Measurements from ENCODE around the gene LRBA.
"Not testable (repeated sequence)": the region's sequence is repeated elsewhere in the genome, so short reads cannot be mapped to it uniquely, and the experiment has no call there.

The LRBA gene

GRCh38 chr4:150386415-150386814, 628.7 kb downstream of the LRBA start:
- DNase-seq: not testable (repeated sequence)

- no peak for DNase-seq
These were observed 629.5 kb downstream of the LRBA start for GRCh38 chr4:150385606-150386005.

GRCh38 chr4:150384249-150384648, 630.8 kb downstream of the LRBA start:
- DNase-seq: no peak

- no peak for DNase-seq
These were observed 633.1 kb downstream of the LRBA start for GRCh38 chr4:150382028-150382427.

GRCh38 chr4:150381609-150382008, 633.5 kb downstream of the LRBA start:
- no peak for DNase-seq

- no peak for DNase-seq
These were observed 634.0 kb downstream of the LRBA start for GRCh38 chr4:150381036-150381435.

GRCh38 chr4:150379454-150379853, 635.6 kb downstream of the LRBA start:
- DNase-seq: no peak

GRCh38 chr4:150375025-150375424, 640.1 kb downstream of the LRBA start:
- DNase-seq: no peak

- DNase-seq: no peak
These were observed 643.2 kb downstream of the LRBA start for GRCh38 chr4:150371869-150372268.

GRCh38 chr4:150369434-150370380, 645.4 kb downstream of the LRBA start:
- DNase-seq: no peak

GRCh38 chr4:150368667-150369066, 646.4 kb downstream of the LRBA start:
- no peak for DNase-seq

- DNase-seq: no peak
These were observed 647.8 kb downstream of the LRBA start for GRCh38 chr4:150367326-150367725.

GRCh38 chr4:150366487-150366999, 648.5 kb downstream of the LRBA start:
- no peak for DNase-seq

- DNase-seq: no peak
These were observed 651.1 kb downstream of the LRBA start for GRCh38 chr4:150363721-150364688.

GRCh38 chr4:150358691-150359090, 656.4 kb downstream of the LRBA start:
- DNase-seq: no peak

- DNase-seq: no peak
These were observed 657.3 kb downstream of the LRBA start for GRCh38 chr4:150357829-150358228.

- no peak for DNase-seq
These were observed 659.1 kb downstream of the LRBA start for GRCh38 chr4:150355858-150356455.

GRCh38 chr4:150355418-150355817, 659.7 kb downstream of the LRBA start:
- no peak for DNase-seq

GRCh38 chr4:150354214-150354796, 660.8 kb downstream of the LRBA start:
- no peak for DNase-seq

- DNase-seq: no peak
These were observed 667.0 kb downstream of the LRBA start for GRCh38 chr4:150348079-150348478.

- no peak for DNase-seq
These were observed 669.8 kb downstream of the LRBA start for GRCh38 chr4:150345207-150345744.

- DNase-seq: no peak
These were observed 671.3 kb downstream of the LRBA start for GRCh38 chr4:150343796-150344195.
